GM21360 (cell line): ENCODE data around the gene PDZRN3.

ENCODE experiments used
- ATAC-seq: cut with Tn5 transposase; IDR thresholded peaks from one replicate; pipeline ENCODE4 v1.9.1; 2021; ENCODE audit warnings: mild to moderate bottlenecking, moderate library complexity; ENCODE audit not compliant: unreplicated experiment

Gene PDZRN3

GRCh38 chr3:73624821-73625665 is at the start of gene PDZRN3:
Gene PDZRN3, minus strand, starts transcription at chr3:73624941.
- ATAC-seq, result no peak

GRCh38 chr3:73674280-73674679 is 49.5 kb upstream of the PDZRN3 start:
- ATAC-seq, result no peak

- no peak for ATAC-seq
Measured at GRCh38 chr3:73669260-73669659, 44.5 kb upstream of the PDZRN3 start.

GRCh38 chr3:73668391-73668790 is 43.6 kb upstream of the PDZRN3 start:
- ATAC-seq, result no peak

GRCh38 chr3:73667889-73668288 is 43.1 kb upstream of the PDZRN3 start:
- ATAC-seq, result no peak

GRCh38 chr3:73665286-73665685 is 40.5 kb upstream of the PDZRN3 start:
- ATAC-seq, result no peak

GRCh38 chr3:73664389-73664788 is 39.6 kb upstream of the PDZRN3 start:
- ATAC-seq, result no peak

GRCh38 chr3:73663495-73663894 is 38.8 kb upstream of the PDZRN3 start:
- no peak for ATAC-seq

- no peak for ATAC-seq
Measured at GRCh38 chr3:73661265-73661664, 36.5 kb upstream of the PDZRN3 start.

- no peak for ATAC-seq
Measured at GRCh38 chr3:73658227-73658626, 33.5 kb upstream of the PDZRN3 start.

- ATAC-seq, result no peak
Measured at GRCh38 chr3:73657186-73657585, 32.4 kb upstream of the PDZRN3 start.

- no peak for ATAC-seq
Measured at GRCh38 chr3:73656241-73656890, 31.6 kb upstream of the PDZRN3 start.

- ATAC-seq, result no peak
Measured at GRCh38 chr3:73655197-73655596, 30.5 kb upstream of the PDZRN3 start.

- ATAC-seq, result no peak
Measured at GRCh38 chr3:73653877-73654276, 29.1 kb upstream of the PDZRN3 start.

- ATAC-seq, result no peak
Measured at GRCh38 chr3:73653351-73653750, 28.6 kb upstream of the PDZRN3 start.

GRCh38 chr3:73652896-73653295 is 28.2 kb upstream of the PDZRN3 start:
- ATAC-seq, result no peak

GRCh38 chr3:73637042-73637441 is 12.3 kb upstream of the PDZRN3 start:
- no peak for ATAC-seq

GRCh38 chr3:73635254-73635653 is 10.5 kb upstream of the PDZRN3 start:
- no peak for ATAC-seq

GRCh38 chr3:73633916-73634344 is 9.2 kb upstream of the PDZRN3 start:
- no peak for ATAC-seq

- no peak for ATAC-seq
Measured at GRCh38 chr3:73633453-73633852, 8.7 kb upstream of the PDZRN3 start.

GRCh38 chr3:73626106-73626505 is 1.4 kb upstream of the PDZRN3 start:
- no peak for ATAC-seq
